Loucy (cell line): ENCODE measurements around the gene IQCE.

ENCODE experiments used
- H2AFZ ChIP-seq: fragments of 200-600 bp; sonication (generic); 2 replicates; pipeline ENCODE4 v1.6.0; 2016; ENCODE audit warnings: antibody characterized with exemption, mild to moderate bottlenecking, low read length, moderate library complexity
- H3F3A ChIP-seq: fragments of 200-600 bp; 2 replicates; pipeline ENCODE4 v1.6.0; 2016; ENCODE audit warnings: antibody characterized with exemption, low read depth, mild to moderate bottlenecking
- H3K27me3 ChIP-seq: fragments of 200-600 bp; sonication (generic); 2 replicates; pipeline ENCODE4 v1.6.1; 2014; ENCODE audit warnings: low read length, mild to moderate bottlenecking; ENCODE audit not compliant: insufficient read depth, poor library complexity, severe bottlenecking
- H3K36me3 ChIP-seq: fragments of 200-600 bp; sonication (generic); 2 replicates; pipeline ENCODE4 v1.6.1; 2016; ENCODE audit warnings: low read length; ENCODE audit not compliant: insufficient read depth
- H3K4me1 ChIP-seq: fragments of 200-600 bp; sonication (generic); 2 replicates; pipeline ENCODE4 v1.5.1; 2014; ENCODE audit warnings: low read length, mild to moderate bottlenecking; ENCODE audit not compliant: insufficient read depth, poor library complexity, severe bottlenecking
- H3K4me2 ChIP-seq: fragments of 200-600 bp; sonication (generic); 2 replicates; pipeline ENCODE4 v1.6.0; 2014; ENCODE audit warnings: antibody characterized with exemption, low read length, low read depth, mild to moderate bottlenecking; ENCODE audit not compliant: poor library complexity, severe bottlenecking
- H3K4me3 ChIP-seq: fragments of 200-600 bp; sonication (generic); 2 replicates; pipeline ENCODE4 v1.5.1; 2014; ENCODE audit warnings: low read length, mild to moderate bottlenecking, mixed read lengths; ENCODE audit not compliant: poor library complexity, severe bottlenecking
- H3K79me2 ChIP-seq: fragments of 200-600 bp; sonication (generic); 2 replicates; pipeline ENCODE4 v1.6.1; 2014; ENCODE audit warnings: low read length; ENCODE audit not compliant: insufficient read depth
- H3K9ac ChIP-seq: fragments of 200-600 bp; sonication (generic); 2 replicates; pipeline ENCODE4 v1.6.0; 2014; ENCODE audit warnings: mild to moderate bottlenecking, low read depth, low read length, moderate library complexity; ENCODE audit not compliant: poor library complexity, severe bottlenecking
- H3K9me2 ChIP-seq: fragments of 200-600 bp; sonication (generic); replicated peaks from 2 replicates; pipeline ENCODE4 v1.6.1; 2016; ENCODE audit warnings: low read depth, low read length, mixed read lengths
- H3K9me3 ChIP-seq: fragments of 200-600 bp; sonication (generic); 2 replicates; pipeline ENCODE4 v1.6.1; 2014; ENCODE audit warnings: mild to moderate bottlenecking, antibody characterized with exemption, low read length, low read depth; ENCODE audit not compliant: insufficient read depth
- H4K20me1 ChIP-seq: fragments of 200-600 bp; sonication (generic); 2 replicates; pipeline ENCODE4 v1.6.0; 2014; ENCODE audit warnings: antibody characterized with exemption, low read length, mild to moderate bottlenecking; ENCODE audit not compliant: insufficient read depth, poor library complexity, severe bottlenecking
- EZH2phosphoT487 ChIP-seq: fragments of 200-600 bp; IDR thresholded peaks from 2 replicates; pipeline ENCODE4 v1.6.1; 2018; ENCODE audit warnings: antibody characterized with exemption, mild to moderate bottlenecking, moderate library complexity, borderline replicate concordance
- TF ChIP-seq, protein P1 (sequence below): fragments of 200-600 bp; sonication (generic); conservative IDR thresholded peaks from 2 replicates; pipeline ENCODE4 v1.5.1; 2014; ENCODE audit warnings: mild to moderate bottlenecking, antibody characterized with exemption, low read length

IQCE gene

DNA sequence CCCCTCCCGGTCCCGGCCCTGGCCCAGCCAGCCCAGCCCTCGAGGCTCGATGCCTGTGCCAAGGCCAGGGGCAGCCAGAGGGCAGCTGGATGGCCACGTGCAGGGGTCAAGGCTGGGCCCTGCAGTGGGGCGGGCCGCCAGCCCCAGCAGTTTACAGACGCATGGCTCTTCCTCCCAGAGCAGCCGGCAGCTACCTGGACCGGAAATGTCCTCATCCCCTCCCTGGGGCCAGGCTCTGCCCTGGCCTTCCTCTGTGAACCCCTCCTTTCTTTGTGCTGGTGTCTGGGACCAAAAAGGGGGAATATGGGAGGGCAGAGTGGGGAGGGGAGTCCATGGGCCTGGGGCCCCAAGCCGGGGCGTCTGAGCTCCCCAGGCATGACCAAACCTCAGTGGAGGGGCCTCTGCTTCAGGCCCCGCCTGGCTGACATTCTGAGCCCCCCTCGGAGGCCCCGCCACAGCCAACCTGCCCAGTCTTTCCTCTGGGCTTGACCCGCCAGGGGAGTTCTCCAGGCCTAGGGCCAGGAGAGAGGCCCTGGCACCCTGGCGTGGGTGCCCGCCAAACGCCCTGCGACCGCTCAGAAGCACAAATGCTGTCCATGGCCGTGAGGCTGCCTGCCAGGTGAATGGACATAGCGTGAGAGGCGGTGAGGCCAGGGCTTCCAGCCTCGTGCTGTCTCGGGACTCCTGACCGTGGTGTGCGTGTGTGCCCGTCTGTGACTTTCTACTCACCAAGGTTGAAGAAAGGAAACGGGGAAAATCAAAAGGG lies 104.5 kb downstream of the IQCE start:
- no peaks in the 10 kb centered on the region; the same call in 1 of the 2 replicates for H3K36me3 ChIP-seq
- no peak overlapping the region for H3K4me2 ChIP-seq
- no peak overlapping the region for H3K4me3 ChIP-seq
- no peak overlapping the region for H2AFZ ChIP-seq
- no peaks in the 10 kb centered on the region for H4K20me1 ChIP-seq
- H3K9ac ChIP-seq = no peak overlapping the region
- peaks cover 4% of the 10 kb centered on the region for H3K4me1 ChIP-seq
- TF ChIP-seq, protein P1, sequence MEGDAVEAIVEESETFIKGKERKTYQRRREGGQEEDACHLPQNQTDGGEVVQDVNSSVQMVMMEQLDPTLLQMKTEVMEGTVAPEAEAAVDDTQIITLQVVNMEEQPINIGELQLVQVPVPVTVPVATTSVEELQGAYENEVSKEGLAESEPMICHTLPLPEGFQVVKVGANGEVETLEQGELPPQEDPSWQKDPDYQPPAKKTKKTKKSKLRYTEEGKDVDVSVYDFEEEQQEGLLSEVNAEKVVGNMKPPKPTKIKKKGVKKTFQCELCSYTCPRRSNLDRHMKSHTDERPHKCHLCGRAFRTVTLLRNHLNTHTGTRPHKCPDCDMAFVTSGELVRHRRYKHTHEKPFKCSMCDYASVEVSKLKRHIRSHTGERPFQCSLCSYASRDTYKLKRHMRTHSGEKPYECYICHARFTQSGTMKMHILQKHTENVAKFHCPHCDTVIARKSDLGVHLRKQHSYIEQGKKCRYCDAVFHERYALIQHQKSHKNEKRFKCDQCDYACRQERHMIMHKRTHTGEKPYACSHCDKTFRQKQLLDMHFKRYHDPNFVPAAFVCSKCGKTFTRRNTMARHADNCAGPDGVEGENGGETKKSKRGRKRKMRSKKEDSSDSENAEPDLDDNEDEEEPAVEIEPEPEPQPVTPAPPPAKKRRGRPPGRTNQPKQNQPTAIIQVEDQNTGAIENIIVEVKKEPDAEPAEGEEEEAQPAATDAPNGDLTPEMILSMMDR = no peak
- TF ChIP-seq EZH2phosphoT487 = no peak
- H3K9me3 ChIP-seq = no peaks in the 10 kb centered on the region
- H3K27me3 ChIP-seq = no peaks in the 10 kb centered on the region
- H3F3A ChIP-seq = no peaks in the 10 kb centered on the region
- H3K79me2 ChIP-seq = no peaks in the 10 kb centered on the region
- H3K9me2 ChIP-seq = no peaks in the 10 kb centered on the region

DNA sequence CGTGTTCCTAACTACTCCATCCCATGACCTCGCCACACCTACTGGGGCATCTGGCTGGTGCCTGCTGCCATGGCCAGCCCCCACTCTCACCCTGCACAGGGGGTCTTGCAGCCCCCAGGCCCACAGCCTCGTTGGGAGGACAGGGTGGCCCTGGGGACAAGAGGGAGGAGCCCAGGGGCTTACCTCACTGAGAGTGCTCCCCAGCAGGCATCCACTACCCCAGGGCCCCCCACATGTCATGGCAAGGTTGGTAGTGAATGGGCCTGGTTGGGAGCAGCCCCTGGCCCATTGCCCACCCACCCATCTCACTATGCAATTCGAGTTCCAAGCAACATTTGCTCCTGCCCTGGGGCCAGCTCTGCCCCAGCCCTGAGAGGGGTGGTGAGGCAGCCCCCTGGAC lies 105.2 kb downstream of the IQCE start:
- H3K9me3 ChIP-seq = no peaks in the 10 kb centered on the region

More for the DNA sequence above, 105.2 kb downstream of the IQCE start:
- no peaks in the 10 kb centered on the region for H3F3A ChIP-seq
- H2AFZ ChIP-seq = no peak overlapping the region
- H3K4me2 ChIP-seq = no peak overlapping the region
- no peaks in the 10 kb centered on the region for H3K27me3 ChIP-seq
- no peaks in the 10 kb centered on the region for H3K79me2 ChIP-seq
- H4K20me1 ChIP-seq = no peaks in the 10 kb centered on the region
- no peak overlapping the region for H3K4me3 ChIP-seq
- no peak overlapping the region for H3K9ac ChIP-seq
- no peaks in the 10 kb centered on the region for H3K9me2 ChIP-seq
- no peaks in the 10 kb centered on the region; the same call in 1 of the 2 replicates for H3K36me3 ChIP-seq
- peaks cover 4% of the 10 kb centered on the region for H3K4me1 ChIP-seq
- TF ChIP-seq EZH2phosphoT487 = no peak
- TF ChIP-seq, protein P1 = no peak
